Measurements from ENCODE around the gene RAD50. TPM values are rescaled to one million over a fixed set of nuclear protein-coding genes. Genes with fewer than 3 reads are reported as not detected.
"Not testable (repeated sequence)": the region's sequence is repeated elsewhere in the genome, so short reads cannot be mapped to it uniquely, and the experiment has no call there.

The RAD50 gene
- total and polyA plus RNA-seq, 10 donors, result 4.2 to 34.0 (median 25.7) TPM

- no peak overlapping the region for H3K4me3 ChIP-seq
- H3K4me1 ChIP-seq, result peaks cover 17 to 41% (median 23%) of the 10 kb centered on the region in 6 donors
- intact Hi-C loops (cut with DNase I; ENCODE audit: low total_unique reads), result no loop called here
- H3K27me3 ChIP-seq (replicated peaks in 1 of 7), result no peaks in the 10 kb centered on the region
- TF ChIP-seq POLR2A (IDR thresholded peaks at IDR 0.05) (no peak), CTCF (IDR thresholded peaks at IDR 0.05 in 8 of 11, conservative IDR thresholded peaks at IDR 0.05 in 3 of 11) (no peak), POLR2AphosphoS5 (IDR thresholded peaks at IDR 0.05) (no peak)
- DNase-seq, result no peak
- no peak overlapping the region for H3K27ac ChIP-seq
- WGBS, 5 donors, result 80 to 87% (median 83%) methylated on average over 2 of the region's 2 CpGs
- peaks cover 0 to 25% (median 14%) of the 10 kb centered on the region in 8 donors for H3K9me3 ChIP-seq
- H3K36me3 ChIP-seq, result peaks cover 4 to 52% (median 25%) of the 10 kb centered on the region in 6 donors
These were observed 2.7 kb downstream of the RAD50 start for GRCh38 chr5:132559383-132560060.

GRCh38 chr5:132561601-132562000 is 4.8 kb downstream of the RAD50 start:
- intact Hi-C loops (cut with DNase I; ENCODE audit: low total_unique reads), result no loop called here
- Histone ChIP-seq H3K9me3 (peaks cover 0 to 22% (median 17%) of the 10 kb centered on the region in 8 donors), H3K4me3 (no peak overlapping the region), H3K4me1 (peaks cover 17 to 34% (median 23%) of the 10 kb centered on the region in 6 donors), H3K27ac (no peak overlapping the region), H3K36me3 (peaks cover 5 to 73% (median 29%) of the 10 kb centered on the region in 6 donors), H3K27me3 (replicated peaks in 1 of 7) (no peaks in the 10 kb centered on the region)
- no peak for TF ChIP-seq POLR2AphosphoS5 (IDR thresholded peaks at IDR 0.05)
- TF ChIP-seq CTCF (IDR thresholded peaks at IDR 0.05 in 8 of 11, conservative IDR thresholded peaks at IDR 0.05 in 3 of 11), result no peak
- no peak for TF ChIP-seq POLR2A (IDR thresholded peaks at IDR 0.05)
- WGBS, 5 donors, result 94 to 98% (median 96%) methylated on average over 3 of the region's 3 CpGs
- no peak for DNase-seq

DNA sequence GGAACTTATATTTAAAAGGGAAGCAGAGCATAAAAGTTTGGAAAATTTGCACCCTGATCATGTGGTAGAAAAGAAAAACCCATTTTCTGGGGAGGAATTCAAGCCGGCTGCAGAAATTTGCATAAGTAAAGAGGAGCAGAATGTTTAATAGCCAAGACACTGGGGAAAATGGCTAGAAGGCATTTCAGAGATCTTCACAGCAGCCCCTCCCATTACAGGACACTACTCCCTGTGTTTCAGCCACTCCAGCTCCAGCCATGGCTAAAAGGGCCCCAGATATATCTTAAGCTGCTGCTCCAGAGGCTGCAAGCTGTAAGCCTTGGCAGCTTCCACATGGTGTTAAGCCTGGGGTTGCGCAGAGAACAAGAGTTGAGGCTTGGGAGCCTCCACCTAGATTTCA is 7.8 kb downstream of the RAD50 start:
- H3K27me3 ChIP-seq (replicated peaks in 1 of 7); H3K27ac ChIP-seq; DNase-seq; H3K4me1 ChIP-seq; intact Hi-C loops (cut with DNase I; ENCODE audit: low total_unique reads); H3K4me3 ChIP-seq: not testable (repeated sequence)
- H3K9me3 ChIP-seq, result peaks cover 0 to 22% (median 17%) of the 10 kb centered on the region in 8 donors
- 93 to 98% (median 96%) methylated on average over 2 of the region's 2 CpGs for WGBS, 5 donors
- peaks cover 5 to 90% (median 31%) of the 10 kb centered on the region in 6 donors for H3K36me3 ChIP-seq

- Histone ChIP-seq H3K4me3 (no peak overlapping the region), H3K36me3 (peaks cover 5 to 88% (median 26%) of the 10 kb centered on the region in 6 donors), H3K4me1 (no peaks in the 10 kb centered on the region), H3K27ac (no peak overlapping the region), H3K9me3 (peaks cover 0 to 22% (median 17%) of the 10 kb centered on the region in 8 donors), H3K27me3 (replicated peaks in 1 of 7) (no peaks in the 10 kb centered on the region)
- 83 to 97% (median 91%) methylated on average over 1 of the region's 1 CpG for WGBS, 5 donors
- DNase-seq, result no peak
- intact Hi-C loops (cut with DNase I; ENCODE audit: low total_unique reads), result no loop called here
- no peak for TF ChIP-seq POLR2AphosphoS5 (IDR thresholded peaks at IDR 0.05)
- no peak for TF ChIP-seq CTCF (IDR thresholded peaks at IDR 0.05 in 8 of 11, conservative IDR thresholded peaks at IDR 0.05 in 3 of 11)
- TF ChIP-seq POLR2A (IDR thresholded peaks at IDR 0.05), result no peak
These were observed 9.9 kb downstream of the RAD50 start for GRCh38 chr5:132566657-132567056.

Measured in spleen (tissue), 11 donors.